Activated CD4-positive, alpha-beta T cell treated with anti-CD3 and anti-CD28 coated beads, Interleukin-2, amount 50 U/mL, for 24 hours (primary cell): ENCODE data around the gene KLF15.
A peak's percentile ranks its signal among the peaks of the same experiment; 100 is the strongest.

Source experiments
- DNase-seq, 2 donors: peaks; one replicate each; pipeline ENCODE4 v3.0.0-alpha.2; 2020; ENCODE audit warnings: low read depth in 1 of 2, low spot score in 1 of 2

The KLF15 gene

GRCh38 chr3:126357295-126358037, at the start of gene KLF15:
Gene KLF15, minus strand, starts transcription at chr3:126357408. Its CDS starts 4,486 bp downstream, at chr3:126352922.
- DNase-seq = peak; percentile 61 to 64

- no peak for DNase-seq
These were observed 49.4 kb upstream of the KLF15 start for GRCh38 chr3:126406389-126407296.

GRCh38 chr3:126402666-126403302, 45.6 kb upstream of the KLF15 start:
- DNase-seq = no peak

- DNase-seq = no peak
These were observed 45.0 kb upstream of the KLF15 start for GRCh38 chr3:126402178-126402577.

- DNase-seq = no peak
These were observed 44.5 kb upstream of the KLF15 start for GRCh38 chr3:126401611-126402160.

- no peak for DNase-seq
These were observed 42.5 kb upstream of the KLF15 start for GRCh38 chr3:126399756-126400155.

- DNase-seq = no peak
These were observed 42.1 kb upstream of the KLF15 start for GRCh38 chr3:126399351-126399735.

- no peak for DNase-seq
These were observed 41.5 kb upstream of the KLF15 start for GRCh38 chr3:126398423-126399350.

- no peak for DNase-seq
These were observed 40.6 kb upstream of the KLF15 start for GRCh38 chr3:126397610-126398422.

GRCh38 chr3:126396536-126396935, 39.3 kb upstream of the KLF15 start:
- no peak for DNase-seq

GRCh38 chr3:126395846-126396513, 38.8 kb upstream of the KLF15 start:
- no peak for DNase-seq

GRCh38 chr3:126394977-126395321, 37.7 kb upstream of the KLF15 start:
- no peak for DNase-seq

- no peak for DNase-seq
These were observed 37.2 kb upstream of the KLF15 start, which contains the start of gene CFAP100 for GRCh38 chr3:126394179-126394976. Gene CFAP100, plus strand, starts transcription at chr3:126394909. Its CDS starts 1,092 bp downstream, at chr3:126396001.

GRCh38 chr3:126393563-126393962, 36.4 kb upstream of the KLF15 start:
- no peak for DNase-seq

- no peak for DNase-seq
These were observed 35.0 kb upstream of the KLF15 start for GRCh38 chr3:126392246-126392645.

GRCh38 chr3:126391631-126392030, 34.4 kb upstream of the KLF15 start:
- no peak for DNase-seq

GRCh38 chr3:126390751-126391150, 33.5 kb upstream of the KLF15 start:
- no peak for DNase-seq

GRCh38 chr3:126390201-126390600, 33.0 kb upstream of the KLF15 start:
- no peak for DNase-seq
